GM19463 (cell line): ENCODE results near the gene C21orf58.
A peak's percentile ranks its signal among the peaks of the same experiment; 100 is the strongest.

Source experiments
- ATAC-seq: cut with Tn5 transposase; IDR thresholded peaks from one replicate; pipeline ENCODE4 v1.9.1; 2021; ENCODE audit warnings: mild to moderate bottlenecking, moderate library complexity; ENCODE audit not compliant: unreplicated experiment

Gene C21orf58

GRCh38 chr21:46297338-46298271, 26.1 kb downstream of the C21orf58 start:
- ATAC-seq, result no peak

DNA sequence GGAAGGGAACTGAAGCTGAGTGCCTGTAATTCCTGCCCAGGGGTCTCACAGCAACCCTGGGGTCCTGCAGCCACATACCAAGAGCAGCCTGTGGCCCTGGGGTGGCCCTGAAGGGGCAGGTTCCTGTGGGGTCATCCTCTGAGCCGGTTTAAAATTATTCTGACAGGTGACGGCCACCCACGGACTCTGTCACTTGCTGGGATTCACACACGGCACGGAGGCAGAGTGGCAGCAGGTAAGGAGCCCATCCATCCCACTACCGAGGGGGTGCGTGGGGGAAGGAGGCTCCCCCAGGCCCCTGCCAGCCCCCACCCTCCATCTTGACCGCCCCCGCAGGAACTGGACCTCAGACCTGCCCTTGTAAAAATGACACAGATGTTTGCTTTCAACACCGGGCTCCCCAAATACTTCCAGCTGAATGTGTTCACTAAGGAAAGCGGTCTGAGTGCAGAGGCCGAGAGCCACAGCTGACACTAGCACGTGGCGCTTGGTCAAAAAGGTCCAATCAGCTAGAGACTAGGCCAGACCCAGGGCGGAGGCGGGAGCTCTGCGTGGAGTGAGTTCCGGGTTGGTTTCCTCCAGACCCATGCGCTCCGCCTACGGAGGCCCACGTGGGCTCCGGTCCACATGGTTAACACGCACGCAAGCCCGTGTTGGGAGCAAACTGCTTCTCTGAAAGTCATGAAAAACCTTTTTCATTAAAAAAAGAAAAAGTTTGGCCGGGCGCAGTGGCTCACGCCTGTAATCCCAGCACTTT, 27.5 kb downstream of the C21orf58 start:
- no peak for ATAC-seq

- ATAC-seq, result no peak
Observed at GRCh38 chr21:46295177-46295770, 28.4 kb downstream of the C21orf58 start.

GRCh38 chr21:46294647-46295176, 29.0 kb downstream of the C21orf58 start:
- ATAC-seq, result no peak

GRCh38 chr21:46291561-46291960, 32.1 kb downstream of the C21orf58 start:
- no peak for ATAC-seq

- ATAC-seq, result no peak
Observed at GRCh38 chr21:46289655-46290179, 34.0 kb downstream of the C21orf58 start.

- ATAC-seq, result no peak
Observed at GRCh38 chr21:46287541-46287940, 36.1 kb downstream of the C21orf58 start.

DNA sequence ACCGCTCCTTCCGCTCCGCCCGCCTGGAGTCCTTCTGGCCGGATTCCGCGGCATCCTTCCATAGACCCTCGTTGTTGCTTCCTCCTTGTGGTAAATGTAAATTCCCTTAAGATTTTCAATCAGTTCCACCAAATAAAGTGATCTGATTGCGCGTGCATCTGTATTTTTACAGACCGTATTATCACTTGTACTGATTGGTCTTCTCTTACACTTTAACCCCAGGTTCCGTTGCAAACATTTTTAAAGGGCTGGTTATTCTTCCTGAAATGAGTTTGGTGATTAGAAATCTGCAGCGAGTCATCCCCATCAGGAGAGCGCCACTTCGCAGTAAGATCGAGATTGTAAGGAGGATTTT, 37.0 kb downstream of the C21orf58 start:
- no peak for ATAC-seq

DNA sequence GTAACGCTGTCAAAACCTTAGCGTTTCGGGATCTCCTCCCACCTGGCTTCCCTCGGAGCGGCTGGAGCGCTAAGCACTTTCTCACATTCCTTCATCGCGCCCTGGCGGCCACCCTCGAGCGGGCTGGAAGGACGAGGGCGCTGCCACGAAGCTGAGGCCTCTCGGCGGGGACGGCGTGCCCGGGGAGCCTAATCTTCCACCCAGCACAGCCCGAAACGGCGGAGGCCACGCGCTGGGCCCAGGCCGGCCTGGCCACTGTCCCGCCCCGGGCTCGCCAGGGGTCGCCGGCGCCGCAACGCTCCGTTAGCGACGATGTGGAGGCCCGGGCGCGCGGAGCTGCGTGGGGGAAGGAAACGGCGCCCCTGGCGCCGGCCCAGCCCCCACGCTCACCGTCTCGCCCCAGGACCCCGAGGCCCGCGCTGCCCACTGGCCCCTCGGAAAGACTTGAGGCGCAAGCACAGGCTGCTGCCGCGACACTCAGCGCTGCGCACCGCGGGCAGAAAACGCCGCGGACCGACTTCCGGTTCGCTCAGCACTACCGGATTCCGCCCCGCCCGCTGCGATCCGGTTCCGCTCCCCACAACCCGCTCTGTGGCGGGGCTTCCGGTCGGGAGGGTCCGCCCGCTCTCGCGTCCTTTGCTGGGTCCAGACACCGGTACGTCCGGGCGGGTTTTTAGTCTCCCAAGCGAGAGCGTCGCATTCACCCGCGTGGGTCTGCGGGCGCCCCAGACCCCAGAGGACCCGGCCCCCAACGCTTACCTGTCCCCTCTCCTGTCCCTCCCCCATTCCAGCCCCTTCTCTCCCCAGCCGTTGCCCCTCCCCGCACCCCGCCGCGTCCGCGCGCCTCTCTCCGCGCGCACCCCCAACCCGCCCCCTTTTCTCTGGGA, 37.7 kb downstream of the C21orf58 start, which contains the start of gene YBEY:
Gene YBEY (plus strand): TSS at position 582 of the 887 bp plus-strand sequence. CDS start 572 bp downstream, outside the sequence.
- peak; percentile 81 for ATAC-seq

DNA sequence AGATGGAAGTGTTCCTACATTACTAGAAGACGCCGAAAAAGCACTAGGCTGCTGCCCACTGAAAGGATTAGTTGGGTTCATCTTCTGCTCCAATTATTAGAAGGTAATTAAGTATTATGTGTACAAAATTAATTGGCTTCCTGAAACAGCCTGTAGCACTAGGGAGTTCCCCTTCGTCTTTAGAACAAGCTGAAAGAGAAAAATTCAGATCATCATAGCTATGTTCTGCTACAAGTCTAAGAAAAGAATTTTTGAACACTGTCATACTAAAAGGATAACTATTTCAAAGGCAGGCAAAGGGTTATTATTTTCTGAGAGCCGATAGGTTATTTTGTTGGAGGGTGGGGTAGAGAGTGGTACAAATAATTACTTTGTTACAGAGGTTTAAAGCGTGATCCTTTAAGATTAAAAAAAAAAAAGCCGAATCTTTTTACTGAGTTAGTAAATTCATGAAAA, 38.4 kb downstream of the C21orf58 start, which contains the start of gene MCM3AP:
Gene MCM3AP (minus strand): TSS at position 406 of the 456 bp plus-strand sequence. CDS start 325 bp downstream, at position 81.
- ATAC-seq, result no peak

DNA sequence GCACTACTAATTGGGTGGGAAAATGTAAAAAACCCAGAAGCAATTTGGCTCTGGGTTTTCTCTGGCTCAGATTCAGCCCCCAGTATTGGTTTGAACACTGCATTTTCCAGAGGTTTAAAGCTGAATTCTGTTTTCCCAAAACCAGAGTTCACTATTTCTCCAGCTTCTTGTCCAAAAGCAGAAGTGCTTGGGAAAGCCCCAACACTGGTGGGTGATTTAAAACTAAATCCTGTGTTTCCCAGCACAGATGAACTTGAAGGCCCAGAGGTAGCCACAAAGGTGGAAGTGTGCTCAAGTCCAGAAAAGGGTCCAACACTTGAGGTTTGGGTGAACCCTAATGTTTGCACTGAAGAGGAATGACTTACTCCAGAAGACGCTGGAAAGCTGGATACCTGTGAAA, 38.9 kb downstream of the C21orf58 start:
- no peak for ATAC-seq

DNA sequence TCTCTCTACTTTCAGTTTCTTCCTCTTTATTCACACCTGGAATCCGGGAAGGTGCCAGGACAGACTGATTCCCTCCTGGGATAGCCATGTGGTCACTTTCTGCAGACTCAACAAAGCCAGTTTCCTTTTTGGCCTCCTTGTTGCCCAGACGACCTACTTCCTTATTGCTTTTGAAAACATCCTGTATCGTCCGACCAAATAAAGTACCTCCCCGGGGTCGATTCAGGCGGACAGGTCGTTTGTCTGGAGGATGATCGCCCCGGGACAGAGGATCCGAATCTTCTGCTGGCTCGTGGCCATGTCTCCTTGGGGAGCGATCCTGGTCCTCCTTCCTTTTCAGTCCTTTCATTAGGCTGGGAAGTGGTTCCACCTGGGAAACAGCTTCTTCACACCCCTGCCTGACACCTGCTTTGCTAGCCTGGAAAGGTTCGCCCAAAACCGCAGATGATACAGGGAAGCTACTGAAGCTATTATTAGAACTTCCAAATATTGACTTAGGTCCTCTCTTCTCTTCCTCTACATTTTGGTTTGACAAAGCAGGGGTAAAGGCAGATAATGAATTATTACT, 39.5 kb downstream of the C21orf58 start:
- no peak for ATAC-seq

DNA sequence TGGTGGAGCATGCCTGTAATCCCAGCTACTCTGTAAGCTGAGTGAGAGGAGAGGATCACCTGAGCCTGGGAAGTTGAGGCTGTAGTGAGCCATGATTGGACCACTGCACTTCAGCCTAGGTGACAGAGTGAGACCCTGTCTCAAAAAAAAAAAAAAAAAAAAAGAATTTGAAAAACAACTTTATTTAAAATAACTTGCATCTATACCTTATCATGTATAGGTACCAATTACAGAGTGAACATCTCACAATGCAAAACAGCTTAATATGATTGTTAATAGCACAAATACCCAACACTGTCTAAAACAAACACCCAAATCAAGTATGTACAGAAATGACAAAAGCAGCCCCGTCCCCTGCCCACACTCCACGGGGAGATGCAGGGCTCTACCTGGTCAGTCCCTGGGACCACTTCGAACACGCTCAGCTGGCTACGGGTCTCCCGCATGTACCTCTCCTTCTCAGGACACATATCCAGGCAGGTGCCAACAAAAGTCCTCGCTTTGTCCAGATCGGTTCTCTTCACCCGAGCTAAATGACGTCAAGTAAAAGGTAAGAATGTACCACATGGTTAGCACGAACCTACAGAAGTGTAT, 48.8 kb downstream of the C21orf58 start:
- ATAC-seq, result no peak

- no peak for ATAC-seq
Observed at GRCh38 chr21:46273341-46273740, 50.3 kb downstream of the C21orf58 start.

DNA sequence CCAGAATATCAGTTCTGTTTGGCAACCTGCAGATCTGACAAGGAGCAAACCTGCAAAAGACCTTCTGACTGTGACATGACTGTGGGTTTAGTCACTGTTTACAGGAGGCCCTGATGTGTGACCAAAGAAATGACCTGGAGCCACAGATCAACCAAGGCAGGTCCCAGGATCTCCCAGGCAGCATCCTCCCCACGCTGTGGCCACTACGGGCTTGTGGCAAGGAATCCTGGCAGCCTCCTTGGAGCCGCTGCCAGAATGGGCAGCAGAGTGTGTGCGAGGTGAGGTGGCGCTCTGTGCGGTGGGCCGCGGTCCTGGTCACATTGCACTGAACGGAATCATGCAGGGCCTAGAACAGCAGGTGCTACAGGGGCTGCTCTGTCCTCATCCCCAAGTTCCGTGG, 54.2 kb downstream of the C21orf58 start:
- ATAC-seq, result no peak

GRCh38 chr21:46268371-46268770, 55.3 kb downstream of the C21orf58 start:
- no peak for ATAC-seq

- no peak for ATAC-seq
Observed at GRCh38 chr21:46266946-46267345, 56.7 kb downstream of the C21orf58 start.

- ATAC-seq, result no peak
Observed at GRCh38 chr21:46265736-46266525, 57.7 kb downstream of the C21orf58 start.
